Measurements from ENCODE around the gene JARID2. TPM values are rescaled to one million over a fixed set of nuclear protein-coding genes. Genes with fewer than 3 reads are reported as not detected.
A peak's percentile ranks its signal among the peaks of the same experiment; 100 is the strongest.

The JARID2 gene
- total and polyA plus RNA-seq, 8 donors: 2.4 to 42.6 (median 11.5) TPM

DNA sequence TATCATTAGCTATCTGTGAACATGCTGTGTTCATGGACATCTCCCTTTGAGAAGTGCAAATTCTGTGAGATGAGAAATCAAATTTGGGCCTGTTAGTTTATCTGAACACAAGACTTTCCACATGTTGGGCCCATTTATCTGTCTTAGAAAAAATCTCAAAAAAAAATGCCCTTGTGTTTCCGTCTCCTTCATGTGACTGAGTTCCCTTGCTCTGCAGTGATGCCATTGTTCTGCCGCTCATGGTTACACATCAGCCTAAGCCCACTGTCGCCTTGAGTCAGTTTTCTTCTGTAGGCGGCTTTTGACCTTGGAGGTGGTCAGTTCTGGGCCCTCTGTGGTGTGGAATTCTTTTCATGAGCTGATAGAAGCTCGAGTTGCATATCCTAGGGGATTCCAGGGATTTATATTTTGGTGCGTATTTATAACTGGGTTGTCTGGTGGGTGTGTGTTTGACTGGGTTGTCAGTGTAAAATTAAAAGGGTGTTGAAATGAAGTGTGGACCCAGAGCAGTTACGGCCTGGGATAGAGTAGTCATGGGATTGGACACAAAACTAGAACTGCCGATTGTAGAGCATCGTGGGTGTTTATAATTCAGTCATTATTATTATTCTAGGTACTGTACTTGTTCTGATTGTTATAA, 156.7 kb downstream of the JARID2 start:
- intact Hi-C loops (cut with DNase I; ENCODE audit: low total_unique reads): no loop called here
- H3K36me3 ChIP-seq: no peaks in the 10 kb centered on the region
- DNase-seq: no peak
- no peaks in the 10 kb centered on the region for H3K27me3 ChIP-seq
- H3K27ac ChIP-seq: peak overlapping the region in 2 of 5 donors; percentile 16 to 55
- 86 to 95% (median 89%) methylated on average over 9 of the region's 9 CpGs for WGBS, 5 donors
- H3K9me3 ChIP-seq: no peaks in the 10 kb centered on the region
- no peak overlapping the region for H3K4me3 ChIP-seq
- H3K4me1 ChIP-seq: peaks cover 32 to 76% (median 49%) of the 10 kb centered on the region in 4 donors
- TF ChIP-seq, protein P1, sequence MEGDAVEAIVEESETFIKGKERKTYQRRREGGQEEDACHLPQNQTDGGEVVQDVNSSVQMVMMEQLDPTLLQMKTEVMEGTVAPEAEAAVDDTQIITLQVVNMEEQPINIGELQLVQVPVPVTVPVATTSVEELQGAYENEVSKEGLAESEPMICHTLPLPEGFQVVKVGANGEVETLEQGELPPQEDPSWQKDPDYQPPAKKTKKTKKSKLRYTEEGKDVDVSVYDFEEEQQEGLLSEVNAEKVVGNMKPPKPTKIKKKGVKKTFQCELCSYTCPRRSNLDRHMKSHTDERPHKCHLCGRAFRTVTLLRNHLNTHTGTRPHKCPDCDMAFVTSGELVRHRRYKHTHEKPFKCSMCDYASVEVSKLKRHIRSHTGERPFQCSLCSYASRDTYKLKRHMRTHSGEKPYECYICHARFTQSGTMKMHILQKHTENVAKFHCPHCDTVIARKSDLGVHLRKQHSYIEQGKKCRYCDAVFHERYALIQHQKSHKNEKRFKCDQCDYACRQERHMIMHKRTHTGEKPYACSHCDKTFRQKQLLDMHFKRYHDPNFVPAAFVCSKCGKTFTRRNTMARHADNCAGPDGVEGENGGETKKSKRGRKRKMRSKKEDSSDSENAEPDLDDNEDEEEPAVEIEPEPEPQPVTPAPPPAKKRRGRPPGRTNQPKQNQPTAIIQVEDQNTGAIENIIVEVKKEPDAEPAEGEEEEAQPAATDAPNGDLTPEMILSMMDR (IDR thresholded peaks at IDR 0.05): no peak
- TF ChIP-seq POLR2AphosphoS5 (IDR thresholded peaks at IDR 0.05) (no peak), EP300 (IDR thresholded peaks at IDR 0.05) (no peak)

DNA sequence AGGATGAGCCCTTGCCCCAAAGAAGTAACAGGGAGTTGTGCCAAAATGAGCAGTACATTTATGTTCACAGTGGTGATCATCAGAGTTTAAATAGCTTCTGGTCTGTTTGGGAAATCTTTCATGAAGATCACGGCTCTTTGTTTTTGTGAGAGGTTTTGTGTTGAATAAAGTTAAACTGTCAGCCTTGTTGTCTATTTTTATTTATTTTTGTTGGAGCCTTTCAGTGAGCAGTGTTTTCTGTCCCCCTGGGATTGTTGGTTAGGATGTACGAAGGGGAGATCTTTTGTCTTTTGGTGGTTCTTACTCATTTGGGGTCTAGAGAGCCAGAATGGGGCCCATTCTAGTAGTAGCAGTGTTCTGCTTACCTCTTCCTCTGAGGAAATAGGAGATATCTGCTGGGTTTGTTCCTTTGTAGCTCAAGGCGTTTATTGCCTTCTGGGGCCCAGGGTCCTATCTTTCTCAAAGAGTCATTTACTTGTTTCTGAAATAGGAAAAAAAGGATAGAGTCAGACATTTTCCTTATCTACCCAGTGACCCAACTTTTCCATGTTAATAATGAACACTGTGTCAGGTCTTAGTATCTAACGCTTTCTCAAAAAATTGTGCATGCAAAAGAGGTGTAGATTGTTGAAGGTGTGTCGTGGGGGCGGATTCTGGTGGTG, 157.4 kb downstream of the JARID2 start:
- Histone ChIP-seq H3K27me3 (no peaks in the 10 kb centered on the region), H3K4me3 (no peak overlapping the region), H3K36me3 (no peaks in the 10 kb centered on the region), H3K9me3 (no peaks in the 10 kb centered on the region), H3K27ac (peak overlapping the region in 1 of 5 donors; percentile 55), H3K4me1 (peaks cover 32 to 70% (median 51%) of the 10 kb centered on the region in 4 donors)
- no peak for DNase-seq
- WGBS, 5 donors: 88 to 94% (median 91%) methylated on average over 6 of the region's 6 CpGs
- intact Hi-C loops (cut with DNase I; ENCODE audit: low total_unique reads): no loop called here
- TF ChIP-seq POLR2A (IDR thresholded peaks at IDR 0.05) (no peak), POLR2AphosphoS5 (IDR thresholded peaks at IDR 0.05) (no peak), EP300 (IDR thresholded peaks at IDR 0.05) (no peak)
- TF ChIP-seq, protein P1 (IDR thresholded peaks at IDR 0.05): no peak

DNA sequence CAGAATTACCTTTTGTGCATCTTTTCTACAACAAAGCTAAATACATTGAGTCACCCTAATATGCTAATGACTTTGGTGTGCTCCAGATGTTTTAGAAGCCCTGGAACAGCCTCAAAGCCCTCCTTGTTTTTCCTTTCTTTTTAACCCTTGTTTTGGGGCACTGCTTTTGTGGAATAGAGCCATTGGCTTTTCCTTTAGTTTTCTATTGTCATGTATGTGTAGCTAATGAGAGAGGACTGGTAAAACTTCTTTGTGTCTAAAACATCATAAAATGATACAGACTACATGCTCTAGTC, 158.8 kb downstream of the JARID2 start:
- no peaks in the 10 kb centered on the region for H3K9me3 ChIP-seq
- intact Hi-C loops (cut with DNase I; ENCODE audit: low total_unique reads): no loop called here
- TF ChIP-seq, protein P1 (IDR thresholded peaks at IDR 0.05): no peak
- TF ChIP-seq POLR2AphosphoS5 (IDR thresholded peaks at IDR 0.05) (no peak), EP300 (IDR thresholded peaks at IDR 0.05) (no peak), POLR2A (IDR thresholded peaks at IDR 0.05) (no peak)
- no peak overlapping the region for H3K4me3 ChIP-seq
- DNase-seq: no peak
- H3K4me1 ChIP-seq: peaks cover 31 to 69% (median 50%) of the 10 kb centered on the region in 4 donors
- no peaks in the 10 kb centered on the region for H3K27me3 ChIP-seq
- H3K36me3 ChIP-seq: no peaks in the 10 kb centered on the region
- no peak overlapping the region for H3K27ac ChIP-seq

DNA sequence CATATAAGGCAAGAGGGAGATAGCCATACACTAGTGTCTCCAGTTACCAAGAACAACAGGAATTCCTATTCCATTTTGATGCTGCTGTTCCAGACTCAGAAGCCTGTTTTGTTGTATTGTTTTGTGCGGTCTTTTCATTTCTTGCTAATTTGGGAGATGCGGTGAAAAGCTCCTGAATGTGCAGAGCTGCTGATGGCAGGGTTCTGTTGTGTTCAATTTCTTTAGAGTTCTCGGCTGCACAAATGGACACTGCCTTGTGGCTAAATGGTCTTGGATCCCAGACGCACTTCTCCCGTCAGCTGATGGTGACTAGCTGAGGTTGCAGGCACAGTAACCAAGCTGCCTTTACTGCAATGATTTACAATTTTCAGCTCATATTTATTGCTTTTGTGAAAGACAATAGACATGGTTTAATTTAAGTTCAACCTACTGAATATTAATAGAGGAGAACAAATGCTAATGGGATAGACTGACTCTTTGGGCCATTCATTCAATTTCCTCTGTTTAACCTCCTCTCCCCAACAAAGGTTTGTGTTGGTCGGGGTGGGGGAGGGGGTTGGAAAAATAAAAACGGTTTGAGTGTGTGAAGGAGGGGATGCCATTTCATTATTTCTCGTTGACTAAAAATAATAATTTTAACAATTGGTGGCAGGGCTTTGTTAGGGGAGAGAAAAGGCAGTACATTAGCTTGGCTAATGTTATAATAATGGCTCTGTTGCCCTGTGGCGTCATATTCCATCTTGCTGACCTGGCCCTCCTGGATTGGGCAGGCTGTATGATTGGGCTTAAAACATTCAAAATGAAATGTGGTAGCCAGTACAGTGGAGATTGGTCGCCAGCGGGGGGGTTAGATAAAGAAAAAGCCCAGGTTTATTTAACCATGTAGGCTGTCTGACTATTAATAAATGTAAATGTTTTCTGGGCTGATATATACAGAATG, 159.5 kb downstream of the JARID2 start:
- no peak for DNase-seq
- Histone ChIP-seq H3K9me3 (no peaks in the 10 kb centered on the region), H3K27me3 (no peaks in the 10 kb centered on the region), H3K4me1 (peaks cover 25 to 69% (median 49%) of the 10 kb centered on the region in 4 donors), H3K27ac (no peak overlapping the region), H3K4me3 (no peak overlapping the region), H3K36me3 (no peaks in the 10 kb centered on the region)
- TF ChIP-seq EP300 (IDR thresholded peaks at IDR 0.05) (no peak), POLR2A (IDR thresholded peaks at IDR 0.05) (no peak), POLR2AphosphoS5 (IDR thresholded peaks at IDR 0.05) (no peak)
- TF ChIP-seq, protein P1 (IDR thresholded peaks at IDR 0.05): no peak
- 91 to 94% (median 94%) methylated on average over 11 of the region's 11 CpGs for WGBS, 5 donors
- intact Hi-C loops (cut with DNase I; ENCODE audit: low total_unique reads): no loop called here
